SW 1271 (cell line): ENCODE measurements around the gene PRKAR2A.
"Not testable (repeated sequence)": the region's sequence is repeated elsewhere in the genome, so short reads cannot be mapped to it uniquely, and the experiment has no call there.

Experiments used
- DNase-seq, 2 experiments: peaks; one replicate each; lab custom pipeline; 2025; lab: John Stamatoyannopoulos, UW

The PRKAR2A gene

DNA sequence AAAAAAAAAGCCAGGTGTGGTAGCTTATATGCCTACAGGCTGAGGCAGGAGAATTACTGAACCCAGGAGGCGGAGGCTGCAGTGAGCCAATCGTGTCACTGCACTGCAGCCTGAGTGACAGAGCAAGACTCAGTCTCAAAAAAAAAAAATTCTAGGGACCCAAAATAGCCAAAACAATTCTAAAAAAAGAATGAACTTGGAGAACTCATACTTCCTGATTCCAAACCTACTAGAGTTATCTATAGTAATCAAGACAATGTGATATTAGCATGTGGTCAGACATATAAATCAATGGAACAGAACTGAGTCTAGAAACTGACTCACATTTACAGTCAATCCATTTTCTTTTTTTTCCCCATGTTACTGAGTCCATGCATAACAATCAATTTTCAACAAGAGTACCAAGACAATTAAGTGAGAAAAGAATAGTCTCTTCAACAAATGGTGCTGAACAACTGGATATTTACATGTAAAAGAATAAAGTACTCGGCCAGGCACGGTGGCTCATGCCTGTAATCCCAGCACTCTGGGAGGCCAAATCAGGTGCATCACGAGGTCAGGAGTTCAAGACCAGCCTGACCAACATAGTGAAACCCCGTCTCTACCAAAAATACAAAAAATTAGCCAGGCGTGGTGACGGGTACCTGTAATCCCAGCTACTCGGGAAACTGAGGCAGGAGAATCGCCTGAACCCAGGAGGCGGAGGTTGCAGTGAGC is 11.9 kb downstream of the PRKAR2A start:
- no peak for DNase-seq

DNA sequence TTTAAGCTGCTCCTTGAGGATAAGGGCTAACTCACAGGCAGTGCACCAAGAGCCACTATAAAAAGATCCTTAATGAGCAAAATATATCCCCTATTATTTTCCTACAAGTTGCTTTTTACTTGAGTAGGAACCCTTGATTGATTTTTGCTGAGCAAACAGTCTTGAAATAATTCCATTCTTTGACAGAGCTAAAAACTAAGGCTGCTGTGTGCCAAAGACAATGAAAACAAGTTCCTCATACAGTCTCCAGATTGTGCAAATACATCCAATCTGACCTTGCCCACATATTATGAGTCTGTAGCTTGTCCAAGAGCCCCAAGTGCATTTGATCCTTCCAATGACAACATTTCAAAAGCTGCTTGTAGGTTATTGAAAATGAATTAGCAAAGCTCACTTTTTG is 15.0 kb downstream of the PRKAR2A start:
- no peak for DNase-seq

DNA sequence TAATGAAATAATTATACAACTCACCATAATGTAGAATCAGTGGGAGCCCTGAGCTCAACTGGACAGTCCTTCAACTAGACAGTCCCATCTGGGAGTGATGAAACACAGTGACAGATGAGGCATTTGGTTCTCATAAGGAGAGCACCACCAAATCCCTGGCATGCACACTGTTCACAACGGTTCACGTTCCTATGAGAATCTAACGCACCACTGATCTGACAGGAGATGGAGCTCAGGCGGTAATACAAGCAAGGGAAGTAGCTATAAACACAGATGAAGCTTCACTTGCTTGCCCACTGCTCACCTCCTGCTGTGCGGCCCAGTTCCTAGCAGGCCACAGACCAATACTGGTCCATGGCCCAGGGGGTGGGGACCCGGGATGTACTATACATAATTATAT is 17.0 kb downstream of the PRKAR2A start:
- no peak for DNase-seq

DNA sequence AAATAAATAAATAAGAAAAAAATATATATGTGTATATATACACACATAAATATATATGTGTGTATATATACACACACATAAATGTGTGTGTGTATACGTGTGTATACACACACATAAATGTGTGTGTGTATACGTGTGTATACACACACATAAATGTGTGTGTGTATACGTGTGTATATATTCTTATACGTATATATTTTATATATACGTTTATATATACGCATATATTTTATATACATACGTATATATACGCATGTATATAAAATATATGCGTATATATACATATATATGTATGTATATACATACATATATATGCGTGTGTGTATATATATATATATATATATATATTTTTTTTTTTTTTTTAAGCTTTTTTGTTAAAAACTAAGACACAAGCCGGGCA is 18.1 kb downstream of the PRKAR2A start:
- DNase-seq, result not testable (repeated sequence)

DNA sequence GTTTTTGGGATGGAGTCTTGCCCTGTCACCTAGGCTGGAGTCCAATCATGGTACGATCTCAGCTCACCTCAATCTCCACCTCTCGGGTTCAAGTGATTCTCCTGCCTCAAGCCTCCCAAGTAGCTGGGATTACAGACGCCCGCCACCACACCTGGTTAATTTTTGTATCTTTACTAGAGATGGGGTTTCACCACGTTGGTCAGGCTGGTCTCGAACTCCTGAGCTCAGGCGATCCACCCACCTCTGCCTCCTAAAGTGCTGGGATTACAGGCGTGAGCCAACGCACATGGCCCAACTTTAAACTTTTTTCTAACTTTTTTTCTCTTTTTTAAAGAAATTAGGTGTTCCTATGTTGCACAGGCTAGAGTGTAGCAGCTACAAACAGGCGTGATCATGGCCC is 19.8 kb downstream of the PRKAR2A start:
- DNase-seq, result not testable (repeated sequence)

DNA sequence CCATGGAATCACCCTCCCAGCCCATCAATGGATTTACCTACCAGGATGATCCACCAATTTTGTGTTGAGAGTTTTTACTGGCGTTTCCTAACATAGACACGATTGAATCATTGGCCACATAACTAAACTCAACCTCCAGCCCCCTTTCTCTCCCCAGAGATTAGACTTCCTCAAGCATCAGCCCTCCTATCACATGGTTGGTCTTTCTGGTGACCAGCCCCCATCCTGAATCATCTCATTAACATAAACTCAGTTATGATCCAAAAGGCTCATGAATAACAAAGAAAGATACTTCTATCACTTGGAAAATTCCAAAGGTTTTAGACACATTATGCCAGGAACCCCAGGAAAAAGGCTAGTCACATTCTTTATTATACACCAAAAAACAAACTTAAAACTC is 21.2 kb downstream of the PRKAR2A start:
- DNase-seq, result no peak

DNA sequence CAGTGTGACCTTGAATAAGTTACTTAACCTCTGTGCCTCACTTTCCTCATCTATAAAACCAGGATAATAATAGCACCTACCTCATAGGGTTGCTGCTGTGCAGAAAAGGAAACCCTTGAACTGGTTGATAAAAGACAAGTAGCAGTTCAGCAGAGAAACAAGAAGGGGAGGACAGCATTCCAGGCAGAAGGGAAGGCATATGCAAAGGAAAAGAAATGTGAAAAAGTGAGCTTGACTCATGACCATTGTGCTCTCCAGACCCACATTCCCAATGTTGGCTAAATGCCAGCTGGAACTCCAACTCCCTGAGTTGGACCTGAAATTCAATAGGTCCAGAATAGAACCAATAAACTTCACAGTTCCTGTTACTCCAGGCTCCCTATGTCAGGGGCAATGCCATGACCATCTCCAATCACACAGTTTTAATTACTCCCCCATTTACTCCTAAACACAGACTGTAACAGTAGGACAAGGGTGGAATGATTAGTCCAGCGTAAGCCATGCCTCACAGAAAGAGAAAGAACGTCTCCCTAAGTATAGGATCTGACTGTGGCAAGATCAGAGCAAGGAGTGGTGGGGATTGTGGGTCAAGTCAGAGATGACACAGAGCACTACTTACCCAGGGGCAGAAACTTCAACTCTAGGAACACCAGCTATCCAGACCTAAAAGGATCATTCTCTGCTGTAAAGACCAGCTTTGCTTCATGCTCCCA is 26.9 kb downstream of the PRKAR2A start:
- DNase-seq, result no peak

DNA sequence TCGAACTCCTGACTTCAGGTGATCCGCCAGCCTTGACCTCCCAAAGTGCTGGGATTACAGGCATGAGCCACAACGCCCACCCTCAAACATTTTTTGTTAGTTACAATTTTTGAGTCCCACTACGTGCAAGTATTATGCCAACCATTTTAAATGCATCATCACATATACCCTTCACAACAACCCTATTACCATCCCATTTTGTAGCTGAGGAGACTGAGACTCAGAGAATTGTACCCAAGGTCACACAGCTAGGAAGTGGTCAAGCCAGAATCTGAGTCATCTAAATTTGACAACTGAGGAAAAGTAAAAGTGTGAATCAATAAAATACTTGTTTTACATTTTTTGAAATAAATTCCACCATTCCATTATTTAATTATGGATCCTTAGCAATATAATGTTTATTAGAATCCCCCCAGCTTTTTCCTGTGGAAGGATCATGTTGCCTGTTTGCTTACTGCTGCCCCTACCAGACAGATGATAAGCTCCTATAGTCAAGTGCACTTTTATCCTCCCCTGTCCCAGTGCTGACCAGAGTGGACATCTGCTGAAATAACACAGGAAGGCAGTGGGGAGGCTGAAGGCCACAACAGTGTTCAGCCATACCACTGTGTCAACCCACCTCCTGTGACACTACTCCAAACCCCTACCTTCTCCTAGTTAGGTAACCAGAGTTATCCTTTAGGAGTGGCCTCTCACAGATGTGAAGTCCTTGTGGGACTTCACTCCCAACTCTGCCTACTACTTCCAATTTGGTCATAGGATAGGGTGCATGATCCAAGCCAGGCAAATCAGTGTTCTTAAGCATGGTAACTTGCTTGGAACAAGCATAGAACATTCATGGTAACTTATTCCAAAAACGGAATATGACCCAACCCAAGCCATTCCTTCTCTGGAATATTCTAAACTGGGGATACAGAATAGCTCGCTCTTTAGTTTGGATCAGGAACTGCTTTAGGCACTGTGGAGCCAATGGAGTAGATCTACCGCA is 28.1 kb downstream of the PRKAR2A start:
- no peak for DNase-seq

DNA sequence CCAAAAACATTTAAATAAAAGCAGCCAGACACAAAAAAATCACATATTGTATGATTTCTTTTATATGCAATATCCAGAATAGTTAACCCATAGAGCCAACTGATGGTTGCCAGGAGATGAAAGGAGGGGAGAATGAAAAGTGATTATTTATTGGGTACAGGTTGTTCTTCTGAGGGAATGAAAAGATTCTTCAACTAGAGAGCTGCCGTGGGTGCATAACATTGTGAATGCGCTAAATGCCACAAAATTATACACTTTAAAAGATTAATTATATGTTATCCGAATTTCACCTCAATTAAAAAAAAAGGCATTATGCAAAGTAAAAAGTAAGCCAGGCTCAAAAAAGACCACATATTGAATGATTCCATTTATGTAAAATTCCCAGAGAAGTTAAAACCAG is 36.1 kb downstream of the PRKAR2A start:
- no peak for DNase-seq

DNA sequence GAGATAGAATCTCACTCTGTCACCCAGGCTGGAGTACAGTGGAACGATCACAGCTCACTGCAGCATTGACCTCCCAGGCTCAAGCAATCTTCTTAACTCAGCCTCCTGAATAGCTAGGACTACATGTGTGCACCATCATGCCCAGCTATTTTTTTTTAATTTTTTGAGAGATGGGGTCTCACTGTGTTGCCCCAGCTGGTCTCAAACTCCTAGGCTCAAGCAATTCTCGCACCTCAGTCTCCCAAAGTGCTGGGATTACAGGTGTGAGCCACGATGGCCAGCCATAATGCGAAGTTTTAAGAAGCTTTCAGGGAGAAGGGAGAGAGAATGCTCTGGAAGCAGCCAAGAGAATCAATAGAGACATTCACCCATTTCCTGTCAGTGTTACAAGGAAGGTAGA is 42.7 kb downstream of the PRKAR2A start:
- DNase-seq, result no peak

DNA sequence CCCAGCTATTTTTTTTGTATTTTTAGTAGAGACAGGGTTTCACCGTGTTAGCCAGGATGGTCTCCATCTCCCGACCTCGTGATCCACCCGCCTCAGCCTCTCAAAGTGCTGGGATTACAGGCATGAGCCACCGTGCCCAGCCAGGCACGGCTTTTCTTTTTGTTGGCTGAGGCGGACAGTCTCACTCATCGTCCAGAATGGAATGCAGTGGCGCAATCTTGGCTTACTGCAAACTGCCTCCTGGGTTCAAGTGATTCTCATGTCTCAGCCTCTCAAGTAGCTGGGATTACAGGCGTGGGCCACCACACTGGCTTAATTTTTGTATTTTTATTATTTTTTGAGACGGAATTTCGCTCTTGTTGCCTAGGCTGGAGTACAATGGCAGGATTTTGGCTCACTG is 46.8 kb downstream of the PRKAR2A start:
- not testable (repeated sequence) for DNase-seq

DNA sequence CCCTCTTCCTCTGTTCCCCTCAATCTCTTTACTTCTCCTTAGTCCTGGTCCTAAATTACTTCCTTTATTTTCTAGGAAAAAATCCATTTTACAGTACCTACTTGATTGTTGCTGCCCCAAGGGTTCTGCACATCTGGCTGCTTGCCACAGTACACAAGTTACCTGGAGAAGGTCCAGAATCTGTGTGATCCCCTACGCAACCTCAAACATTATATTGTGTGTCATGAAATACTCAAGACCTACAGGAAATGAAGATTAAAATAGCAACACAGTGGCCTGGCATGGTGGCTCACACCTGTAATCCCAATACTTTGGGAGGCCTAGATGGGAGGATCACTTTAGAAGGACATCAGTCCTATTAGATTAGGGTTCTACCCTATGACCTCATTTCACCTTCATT is 48.7 kb downstream of the PRKAR2A start:
- DNase-seq, result no peak

DNA sequence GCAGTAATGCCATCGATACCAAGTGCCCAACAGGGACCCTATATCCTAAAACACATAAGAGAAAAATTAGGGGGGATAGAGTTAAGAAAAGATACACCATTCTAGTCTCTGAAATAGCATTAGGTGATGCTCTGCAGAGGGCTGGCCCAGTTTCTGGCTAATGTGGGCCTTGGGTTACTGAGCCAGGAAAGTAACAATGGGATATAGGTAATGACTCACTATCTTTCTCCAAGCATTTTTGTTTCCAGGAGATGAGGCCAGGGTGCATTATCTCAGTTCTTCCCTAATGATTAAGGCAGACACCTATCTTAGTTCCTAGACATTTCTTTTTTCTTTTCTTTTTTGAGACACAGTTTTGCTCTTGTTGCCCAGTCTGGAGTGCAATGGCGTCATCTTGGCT is 50.0 kb downstream of the PRKAR2A start:
- DNase-seq, result no peak

DNA sequence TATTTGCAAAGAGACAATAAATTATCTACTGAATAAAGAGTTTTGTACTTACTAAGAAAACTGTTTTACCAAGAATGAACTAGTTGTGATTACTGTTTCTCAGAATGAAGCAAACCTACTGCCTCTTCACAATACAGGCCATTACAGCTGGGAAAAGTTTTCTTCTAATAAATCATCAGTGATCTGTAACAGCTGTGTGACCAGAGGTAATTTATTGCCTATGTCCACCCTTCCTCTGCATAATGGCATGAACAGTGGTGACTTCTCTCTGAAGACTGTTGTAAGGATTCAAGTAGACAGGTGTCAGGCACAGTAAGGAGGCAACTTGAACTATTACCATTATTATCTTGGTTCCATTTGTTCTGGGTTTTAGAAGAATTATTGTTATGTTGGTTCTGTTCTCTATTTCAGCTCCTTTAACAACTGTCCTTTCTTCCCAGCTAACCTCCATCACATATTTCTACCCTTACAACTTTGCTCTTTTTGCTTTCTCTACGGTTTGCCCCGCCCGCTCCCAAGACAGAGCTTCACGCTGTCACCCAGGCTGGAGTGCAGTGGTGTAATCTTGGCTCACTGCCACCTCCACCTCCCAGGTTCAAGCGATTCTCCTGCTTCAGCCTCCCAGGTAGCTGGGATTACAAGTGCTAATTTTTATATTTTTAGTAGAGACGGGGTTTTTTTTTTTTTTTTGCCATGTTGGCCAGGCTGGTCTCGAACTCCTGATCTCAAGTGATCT is 51.5 kb downstream of the PRKAR2A start:
- no peak for DNase-seq

DNA sequence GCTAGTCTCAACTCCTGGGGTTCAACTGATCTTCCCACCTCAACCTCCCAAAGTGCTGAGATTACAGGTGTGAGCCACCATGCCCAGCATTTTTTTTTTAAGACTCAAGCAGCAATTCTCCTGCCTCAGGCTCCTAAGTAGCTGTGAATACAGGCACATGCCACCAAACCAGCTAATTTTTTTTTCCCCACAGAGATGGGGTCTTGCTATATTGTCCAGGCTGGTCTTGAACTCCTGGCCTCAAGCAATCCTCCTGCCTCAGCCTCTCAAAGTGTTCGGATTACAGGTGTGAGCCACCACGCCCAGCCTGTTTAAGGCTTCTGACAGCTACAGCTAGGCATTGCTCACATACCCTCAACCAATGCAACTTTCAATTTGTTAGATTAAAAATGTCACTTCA is 54.2 kb downstream of the PRKAR2A start:
- DNase-seq, result not testable (repeated sequence)

DNA sequence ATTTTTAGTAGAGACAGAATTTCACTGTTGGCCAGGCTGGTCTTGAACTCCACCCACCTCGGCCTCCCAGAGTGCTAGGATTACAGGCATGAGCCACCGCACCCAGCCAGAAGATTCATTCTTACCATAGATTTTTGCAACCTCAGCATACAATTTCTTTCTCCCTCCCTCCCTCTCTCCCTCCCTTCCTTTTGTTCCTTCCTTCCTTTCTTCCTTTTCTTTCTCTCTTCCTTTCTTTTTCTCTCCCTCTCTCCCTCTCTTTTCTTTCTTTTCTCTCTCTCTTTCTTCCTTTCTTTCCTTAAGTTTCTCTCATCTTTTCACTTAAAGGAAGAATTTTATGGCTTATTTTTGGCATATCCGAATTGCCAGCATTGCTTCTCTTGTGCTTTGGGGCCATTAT is 58.0 kb downstream of the PRKAR2A start:
- no peak for DNase-seq

DNA sequence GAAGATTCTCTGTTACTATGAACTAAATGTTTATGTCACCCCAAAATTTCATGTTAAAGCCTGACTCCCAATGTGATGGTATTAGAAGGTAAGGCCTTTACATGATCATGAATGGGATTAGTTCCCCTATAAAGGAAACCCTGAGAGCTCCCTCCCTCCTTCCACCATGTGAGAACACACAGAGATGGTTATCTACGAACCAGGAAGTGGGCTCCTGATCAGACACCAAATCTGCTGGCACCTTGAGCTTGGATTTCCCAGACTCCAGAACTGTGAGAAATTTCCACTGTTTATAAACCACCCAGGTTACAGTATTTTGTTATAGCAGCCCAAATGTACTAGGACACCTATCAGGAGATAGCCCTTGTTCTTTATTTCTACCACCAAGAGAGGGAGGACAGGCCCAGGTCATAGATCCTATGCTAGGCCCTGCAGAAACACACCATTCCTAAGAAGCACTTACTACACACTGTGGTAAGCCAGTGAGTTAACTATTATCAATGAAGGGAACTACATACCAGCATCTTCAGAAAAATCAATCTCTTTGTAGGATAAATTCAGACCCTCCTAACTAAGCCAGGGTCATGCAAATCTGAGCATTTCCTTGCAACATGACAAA is 59.0 kb downstream of the PRKAR2A start:
- no peak for DNase-seq

DNA sequence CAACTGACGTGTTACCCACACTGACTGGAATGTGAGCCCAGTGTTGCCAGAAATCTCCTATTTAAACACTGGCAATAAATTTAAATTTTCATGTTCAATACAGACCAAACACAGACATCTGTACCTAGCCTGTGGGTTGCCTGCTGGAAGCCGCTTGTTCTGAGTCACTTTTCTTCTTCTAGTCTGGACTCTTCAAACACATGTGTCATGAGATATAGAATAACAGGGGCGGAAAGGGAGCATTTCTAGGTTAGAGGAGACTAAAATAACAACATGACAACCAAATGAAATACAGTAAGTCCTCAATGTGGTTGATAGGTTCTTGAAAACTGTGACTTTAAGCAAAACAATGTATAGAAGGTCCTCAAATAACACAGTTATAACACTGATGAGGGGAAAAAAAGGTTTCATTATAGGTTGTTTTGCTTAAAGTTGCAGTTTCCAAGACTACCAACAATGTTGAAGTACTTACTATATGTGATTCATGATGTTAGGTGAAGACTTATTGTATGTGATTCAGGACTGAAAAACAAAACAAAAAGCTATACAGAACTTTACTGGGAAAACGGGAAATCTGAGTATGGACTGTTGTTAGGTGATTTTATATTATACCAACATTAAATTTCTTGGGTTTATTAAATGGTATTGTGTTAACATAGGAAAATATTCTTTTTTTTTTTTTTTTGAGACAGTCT is 63.1 kb downstream of the PRKAR2A start:
- DNase-seq, result no peak

DNA sequence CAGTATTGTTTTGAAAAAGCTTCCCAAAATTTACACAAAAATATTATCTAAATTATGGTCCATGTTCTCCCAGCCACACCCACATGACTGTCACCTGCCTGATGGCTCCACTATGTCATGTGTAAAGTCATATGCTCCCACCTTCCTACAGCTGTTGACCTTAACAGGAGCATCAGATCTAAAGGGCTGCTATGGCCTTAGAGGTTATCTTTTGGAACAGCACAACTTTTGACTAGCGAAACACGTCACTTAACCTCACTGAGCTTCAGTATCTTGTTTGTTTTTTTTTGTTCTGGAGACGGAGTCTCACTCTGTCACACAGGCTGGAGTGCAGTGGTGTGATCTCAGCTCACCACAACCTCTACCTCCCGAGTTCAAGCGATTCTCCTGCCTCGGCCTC is 64.4 kb downstream of the PRKAR2A start:
- DNase-seq, result no peak

DNA sequence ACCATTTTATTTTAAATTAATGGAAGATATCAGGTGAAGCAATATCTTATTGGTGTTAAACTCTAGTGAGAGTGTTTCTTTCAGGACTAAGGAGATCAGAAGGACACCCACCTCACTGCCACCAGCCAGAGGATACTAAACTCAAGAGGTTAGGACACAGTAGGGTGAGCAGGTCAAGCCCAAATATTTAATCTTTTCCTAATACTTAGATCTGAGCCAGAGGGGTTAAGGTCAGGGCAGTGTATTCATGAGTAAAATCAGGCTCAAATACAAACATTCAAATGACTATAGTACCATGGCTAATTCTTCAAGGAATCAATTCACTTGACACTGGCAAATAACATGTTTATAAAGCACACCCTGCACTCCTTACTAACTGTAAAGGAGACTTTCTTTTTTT is 65.6 kb downstream of the PRKAR2A start:
- DNase-seq, result no peak

DNA sequence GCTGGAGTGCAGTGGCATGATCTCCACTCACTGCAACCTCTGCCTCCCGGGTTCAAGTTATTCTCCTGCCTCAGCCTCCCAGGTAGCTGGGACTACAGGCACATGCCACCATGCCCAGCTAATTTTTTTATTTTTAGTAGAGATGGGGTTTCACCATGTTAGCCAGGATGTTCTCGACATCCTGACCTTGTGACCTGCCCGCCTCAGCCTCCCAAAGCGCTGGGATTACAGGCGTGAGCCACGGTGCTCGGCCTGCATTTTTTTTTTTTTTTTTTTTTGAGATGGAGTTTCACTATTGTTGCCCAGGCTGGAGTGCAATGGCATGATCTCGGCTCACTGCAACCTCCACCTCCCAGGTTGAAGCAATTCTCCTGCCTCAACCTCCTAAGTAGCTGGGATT is 69.1 kb downstream of the PRKAR2A start:
- not testable (repeated sequence) for DNase-seq
